A673 (cell line): ENCODE data around the gene GATA1.

Experiments used
- EZH2 ChIP-seq: fragments of 200-600 bp; sonication (generic); IDR thresholded peaks from 2 replicates; pipeline ENCODE4 v1.6.1; 2017; ENCODE audit warnings: borderline replicate concordance, low read depth, mild to moderate bottlenecking, mixed read lengths, antibody characterized with exemption, low read length; ENCODE audit not compliant: poor library complexity, severe bottlenecking
- TF ChIP-seq, protein P1 (sequence below): fragments of 300-800, 200-600 bp; sonication (generic); conservative IDR thresholded peaks from 2 replicates; pipeline ENCODE4 v1.5.1; 2017; ENCODE audit warnings: low read depth, mild to moderate bottlenecking, antibody characterized with exemption, low read length, moderate library complexity, mixed read lengths

GRCh38 chrX:48806081-48806480 is 19.7 kb downstream of the GATA1 start:
- TF ChIP-seq, protein P1, sequence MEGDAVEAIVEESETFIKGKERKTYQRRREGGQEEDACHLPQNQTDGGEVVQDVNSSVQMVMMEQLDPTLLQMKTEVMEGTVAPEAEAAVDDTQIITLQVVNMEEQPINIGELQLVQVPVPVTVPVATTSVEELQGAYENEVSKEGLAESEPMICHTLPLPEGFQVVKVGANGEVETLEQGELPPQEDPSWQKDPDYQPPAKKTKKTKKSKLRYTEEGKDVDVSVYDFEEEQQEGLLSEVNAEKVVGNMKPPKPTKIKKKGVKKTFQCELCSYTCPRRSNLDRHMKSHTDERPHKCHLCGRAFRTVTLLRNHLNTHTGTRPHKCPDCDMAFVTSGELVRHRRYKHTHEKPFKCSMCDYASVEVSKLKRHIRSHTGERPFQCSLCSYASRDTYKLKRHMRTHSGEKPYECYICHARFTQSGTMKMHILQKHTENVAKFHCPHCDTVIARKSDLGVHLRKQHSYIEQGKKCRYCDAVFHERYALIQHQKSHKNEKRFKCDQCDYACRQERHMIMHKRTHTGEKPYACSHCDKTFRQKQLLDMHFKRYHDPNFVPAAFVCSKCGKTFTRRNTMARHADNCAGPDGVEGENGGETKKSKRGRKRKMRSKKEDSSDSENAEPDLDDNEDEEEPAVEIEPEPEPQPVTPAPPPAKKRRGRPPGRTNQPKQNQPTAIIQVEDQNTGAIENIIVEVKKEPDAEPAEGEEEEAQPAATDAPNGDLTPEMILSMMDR: 0 out of 2 replicates have a peak, but pooled peaks have one; percentile 13
- TF ChIP-seq EZH2: no peak
